Fibroblast of peridontal ligament (primary cell): ENCODE measurements around the gene PCED1B.
"Not testable (repeated sequence)": the region's sequence is repeated elsewhere in the genome, so short reads cannot be mapped to it uniquely, and the experiment has no call there.

Experiments used
- DNase-seq: peaks from one replicate; pipeline ENCODE4 v3.0.0-alpha.2; 2010; ENCODE audit errors: extremely low read depth

PCED1B gene

DNA sequence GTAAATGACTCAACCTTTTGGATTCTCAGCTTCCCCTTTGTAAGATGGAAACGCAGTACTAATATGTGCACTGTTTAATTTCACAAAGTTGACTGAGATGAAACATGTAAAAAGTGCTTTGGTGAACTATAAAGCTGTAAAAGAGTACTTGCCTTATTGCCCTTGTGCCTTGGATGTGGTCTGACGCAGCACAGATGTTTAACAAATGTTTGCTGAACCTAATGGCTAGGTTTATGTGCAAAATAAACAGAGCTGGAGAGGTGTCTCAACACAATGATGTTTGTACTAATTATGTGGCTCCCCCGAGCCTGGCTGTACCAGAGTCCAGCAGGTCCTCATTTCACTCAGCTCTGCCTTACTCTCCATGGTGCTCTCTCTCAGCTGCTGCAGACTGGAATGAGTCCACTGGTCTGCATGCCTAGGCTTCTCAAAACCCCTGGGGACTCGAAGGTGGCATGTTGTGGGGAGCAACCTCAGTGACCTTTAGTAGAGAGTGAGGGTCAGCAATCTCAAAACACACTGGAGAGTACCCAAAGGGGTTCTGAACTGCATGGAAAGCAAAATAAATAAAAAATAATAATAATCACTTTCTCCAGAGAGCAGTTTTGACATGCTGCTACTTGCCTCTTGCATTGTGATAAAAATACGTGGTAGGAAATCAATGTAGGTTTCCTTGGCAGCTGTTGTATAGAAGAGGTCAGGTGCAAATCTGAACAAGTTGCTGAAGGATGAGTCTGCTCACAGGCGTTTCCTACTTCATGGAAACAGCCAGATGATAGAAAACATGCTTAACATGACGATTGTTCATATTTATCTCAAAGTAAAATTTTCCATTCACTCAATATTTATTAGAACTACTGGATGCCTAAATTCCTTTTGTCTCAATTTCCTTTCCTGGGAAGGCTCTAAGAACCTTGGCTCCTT is 8.9 kb downstream of the PCED1B start:
- DNase-seq, result peak; percentile 18

DNA sequence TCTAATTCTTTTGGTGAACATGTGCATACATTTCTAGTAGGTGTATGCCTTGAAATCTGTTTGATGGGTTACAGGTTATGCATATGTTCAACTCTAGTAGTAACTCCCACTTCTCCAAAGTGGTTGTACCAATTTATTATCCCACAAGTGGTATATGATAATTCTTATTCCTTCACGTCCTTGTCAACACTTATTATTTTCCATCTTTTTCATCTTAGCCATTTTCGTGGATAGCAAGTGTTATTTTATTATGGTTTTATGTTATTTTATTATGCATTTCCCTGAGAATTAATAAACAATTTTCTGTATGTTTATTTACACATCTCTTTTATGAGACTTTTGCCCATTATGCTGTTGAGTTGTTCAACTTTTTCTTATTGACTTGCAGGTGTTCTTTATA is 11.6 kb downstream of the PCED1B start:
- no peak for DNase-seq

DNA sequence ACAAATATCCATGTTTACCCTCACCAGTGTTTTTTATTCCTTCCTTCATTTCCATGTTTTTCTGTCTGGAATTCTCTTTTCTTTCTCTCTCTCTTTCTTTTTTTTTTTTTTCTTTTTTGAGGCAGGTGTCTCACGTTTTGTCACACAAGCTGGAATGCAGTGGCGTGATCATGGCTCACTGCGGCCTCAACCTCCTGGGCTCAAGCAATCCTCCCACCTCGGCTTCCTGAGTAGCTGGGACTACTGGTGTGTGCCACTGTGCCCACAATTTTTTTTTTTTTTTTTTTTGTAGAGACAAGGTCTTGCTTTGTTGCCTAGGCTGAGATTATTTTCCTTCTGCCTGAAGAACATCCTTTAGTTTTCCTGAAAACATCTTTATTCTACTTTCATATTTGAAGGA is 15.4 kb downstream of the PCED1B start:
- DNase-seq, result no peak

DNA sequence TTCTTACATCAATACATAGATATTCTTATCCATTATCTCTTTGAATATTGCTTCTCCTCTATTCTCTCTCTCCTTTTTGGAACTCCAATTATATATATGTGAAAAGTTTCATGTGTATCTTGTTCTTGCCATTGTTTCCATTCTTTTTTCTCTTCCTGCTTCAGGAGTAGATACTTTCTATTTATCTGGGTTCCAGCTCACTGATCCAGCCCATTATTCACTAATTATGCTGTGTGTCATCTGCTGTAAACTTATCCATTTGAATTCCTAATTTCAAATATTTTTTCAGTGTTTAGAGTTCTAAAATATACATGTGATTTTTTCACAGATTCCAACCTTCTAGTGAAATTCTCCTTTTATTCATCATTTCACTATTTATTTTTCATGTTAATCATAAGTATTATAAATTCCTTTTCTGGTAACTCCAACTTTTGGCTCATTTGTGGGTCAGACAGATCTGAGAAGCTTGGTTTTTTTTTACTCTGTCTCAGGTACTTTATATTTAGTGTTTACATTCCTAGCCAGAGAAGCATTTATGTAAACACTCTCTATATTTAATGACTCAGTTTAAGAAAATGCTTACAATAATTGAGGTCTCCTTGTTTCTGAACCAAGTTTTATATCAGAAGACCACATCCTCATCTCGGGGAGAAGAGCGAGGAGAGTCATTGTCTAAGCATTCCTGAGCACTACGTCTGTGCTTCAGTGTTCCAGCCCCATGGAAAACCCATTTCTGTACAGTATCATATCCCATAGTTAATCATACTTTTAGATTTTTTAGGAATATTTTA is 16.2 kb downstream of the PCED1B start:
- DNase-seq, result peak; percentile 49

DNA sequence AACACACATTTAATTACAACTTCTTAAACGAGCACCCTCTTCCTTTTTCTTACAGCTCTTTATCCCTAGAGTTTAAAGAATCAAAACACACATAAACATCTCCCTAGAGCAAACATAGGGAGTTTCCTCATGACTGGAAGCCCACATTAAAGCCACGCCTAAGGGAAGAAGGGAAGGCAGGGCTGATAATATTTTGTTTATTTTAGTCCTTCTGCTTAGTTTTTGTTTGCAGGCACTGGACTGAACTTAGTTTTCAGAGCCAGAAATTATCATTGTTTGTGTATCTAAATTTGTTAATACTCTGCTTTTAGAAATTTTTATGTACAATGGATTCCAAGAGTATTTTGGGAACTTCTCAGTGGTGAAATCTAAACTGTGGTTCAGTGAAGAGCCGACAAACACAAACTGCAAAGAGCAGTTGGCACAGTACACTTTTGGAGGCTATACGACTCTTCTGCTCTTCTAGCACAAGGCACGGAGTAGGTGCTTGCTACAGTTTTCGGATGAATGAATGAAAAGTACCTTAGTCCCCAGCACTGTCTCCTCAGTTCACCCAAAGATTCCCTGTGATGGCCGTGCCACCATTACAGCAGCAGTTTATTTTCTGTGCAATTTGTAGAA is 18.0 kb downstream of the PCED1B start:
- peak; percentile 60 for DNase-seq

DNA sequence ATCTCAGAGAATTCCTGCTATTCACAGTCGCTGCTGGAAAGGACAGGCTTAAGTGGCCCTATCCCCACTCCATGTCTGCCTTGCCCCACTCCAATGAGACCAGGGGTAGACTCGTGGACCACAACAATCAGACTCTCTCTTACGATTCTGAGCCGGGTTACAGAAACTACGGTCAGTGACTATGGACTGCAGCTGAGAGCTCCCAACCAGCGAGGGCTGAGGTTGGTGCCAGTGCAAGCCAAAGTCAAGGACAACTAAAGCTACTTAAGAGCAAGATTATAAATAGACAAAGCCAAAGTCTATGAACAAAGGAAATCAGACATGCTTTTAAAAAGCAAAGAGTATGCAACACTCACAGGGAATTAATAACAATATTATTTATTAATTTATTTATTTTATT is 18.7 kb downstream of the PCED1B start:
- no peak for DNase-seq

DNA sequence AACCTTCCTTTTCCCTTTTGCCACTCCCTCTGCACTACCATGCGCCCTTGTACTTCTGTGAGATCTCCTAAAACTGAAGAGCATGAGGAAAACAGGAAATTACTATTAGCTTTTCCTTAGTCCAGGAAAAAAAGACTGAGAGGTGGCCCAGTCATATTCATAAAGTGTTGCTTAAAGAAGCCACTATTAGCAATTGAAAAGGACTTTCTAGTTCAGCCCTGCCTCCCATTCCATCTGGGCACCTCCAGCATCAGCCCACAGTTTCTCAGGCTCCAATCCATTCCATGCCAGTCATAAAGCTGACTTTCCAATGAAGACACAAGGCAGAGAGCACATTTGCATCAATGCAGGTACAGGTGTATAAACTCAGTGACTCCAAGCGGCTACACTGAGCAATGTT is 20.2 kb downstream of the PCED1B start:
- no peak for DNase-seq

DNA sequence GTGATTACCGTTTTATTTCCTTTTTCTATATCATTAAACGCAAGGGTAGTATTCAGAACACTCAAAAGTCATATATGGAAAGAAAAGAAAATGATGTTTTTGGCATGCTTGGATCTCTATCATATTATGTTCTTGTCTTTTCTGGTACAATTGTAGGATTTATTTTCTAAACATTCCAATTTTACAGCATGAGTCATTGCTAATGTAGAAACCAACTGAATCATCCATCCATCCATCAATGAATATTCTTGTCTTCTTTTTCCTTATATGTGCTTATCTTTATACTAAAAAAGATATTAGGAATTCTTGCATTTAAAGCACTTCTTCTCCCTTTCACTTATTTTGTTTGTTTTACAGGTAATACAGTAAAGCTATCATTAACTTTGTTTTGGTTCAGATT is 20.7 kb downstream of the PCED1B start:
- peak; percentile 55 for DNase-seq

DNA sequence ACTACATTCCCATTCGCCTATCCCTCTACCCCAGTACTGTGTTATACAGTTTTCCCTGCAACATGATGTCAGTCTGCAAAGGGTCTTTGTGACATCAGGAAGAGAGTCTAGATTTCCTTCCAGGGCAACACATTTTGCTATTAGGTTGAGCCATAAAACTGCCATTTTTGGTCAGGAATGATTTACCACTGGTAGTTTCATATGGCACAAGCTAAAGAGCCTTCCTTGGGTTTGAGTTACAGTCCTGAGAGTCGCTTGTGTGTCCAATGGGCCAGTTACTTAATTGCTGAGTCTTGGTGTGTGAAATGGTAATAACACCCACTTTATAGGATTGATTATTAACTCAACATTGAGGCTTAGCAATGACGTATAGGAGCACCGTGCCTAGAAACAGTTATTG is 23.0 kb downstream of the PCED1B start:
- no peak for DNase-seq

DNA sequence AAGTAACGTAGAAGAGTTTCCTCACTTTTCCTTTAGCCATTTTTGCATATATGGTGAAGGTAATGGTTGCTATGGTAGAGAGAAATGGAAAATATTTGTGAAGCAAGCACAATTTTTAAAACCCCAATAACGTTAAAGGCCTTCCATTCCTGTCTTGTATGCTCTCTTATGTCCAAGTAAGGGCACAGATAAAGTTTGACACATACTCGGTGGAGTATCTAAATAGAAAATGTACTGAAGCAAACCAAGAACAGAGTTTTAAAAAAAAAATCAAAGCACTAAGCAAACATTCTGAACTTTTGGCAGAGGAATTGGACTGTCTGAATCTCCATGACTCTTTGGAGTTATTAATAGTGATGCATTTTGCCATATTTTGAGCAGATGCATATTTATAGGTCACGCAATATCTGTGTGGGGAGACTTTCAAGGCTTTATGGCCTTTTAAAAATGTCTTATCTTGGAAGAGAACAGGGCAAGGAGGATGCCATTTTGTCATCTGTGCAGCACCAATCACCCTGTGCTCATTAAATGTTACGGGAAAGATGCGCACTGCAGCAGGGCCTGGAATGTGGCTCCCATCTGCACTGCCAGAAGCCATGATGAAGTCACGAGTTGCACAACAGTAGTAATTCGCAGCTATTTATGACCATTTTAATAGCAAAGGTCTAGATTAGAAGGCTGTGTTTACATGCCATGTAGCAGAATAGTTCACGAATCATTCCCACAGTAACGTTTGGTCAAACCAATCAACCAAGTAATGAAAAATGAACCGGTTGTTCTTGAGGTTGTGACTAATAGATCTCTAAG is 23.6 kb downstream of the PCED1B start:
- peak; percentile 87 for DNase-seq

DNA sequence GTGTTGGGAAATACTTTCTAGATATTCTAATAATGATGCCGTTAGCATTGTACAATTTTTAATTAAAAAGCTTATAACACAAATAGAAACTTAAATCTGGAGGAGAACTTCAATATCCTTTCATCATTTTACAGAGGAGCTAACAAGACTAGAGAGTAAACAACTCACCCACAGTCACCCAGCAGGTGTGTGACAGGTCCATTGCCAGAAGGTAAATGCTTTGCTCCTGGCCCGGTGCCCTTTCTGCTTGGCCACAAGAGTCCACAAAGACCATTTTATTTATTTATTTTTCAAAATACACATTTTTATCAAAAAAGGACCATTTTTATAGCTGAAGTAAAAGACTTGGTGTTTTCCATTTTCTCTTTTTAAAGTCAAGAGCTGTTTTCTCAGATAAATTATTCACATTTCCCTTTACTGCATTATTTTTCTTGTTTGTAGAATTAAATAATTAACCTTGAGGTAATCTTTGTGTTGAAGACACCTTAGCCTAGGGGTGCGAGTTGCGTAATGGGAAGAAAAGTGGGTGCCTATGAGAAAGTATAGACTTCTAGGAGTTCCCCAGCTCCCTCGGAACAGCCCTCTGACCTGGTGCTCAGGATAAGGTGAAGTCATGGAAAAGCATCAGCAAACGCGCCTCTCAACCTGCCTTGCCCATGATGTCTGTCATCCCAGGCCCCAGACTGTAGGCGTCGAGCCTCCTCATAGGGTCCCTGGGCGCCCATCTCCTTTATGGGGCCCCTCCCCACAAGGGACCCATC is 26.7 kb downstream of the PCED1B start:
- no peak for DNase-seq

DNA sequence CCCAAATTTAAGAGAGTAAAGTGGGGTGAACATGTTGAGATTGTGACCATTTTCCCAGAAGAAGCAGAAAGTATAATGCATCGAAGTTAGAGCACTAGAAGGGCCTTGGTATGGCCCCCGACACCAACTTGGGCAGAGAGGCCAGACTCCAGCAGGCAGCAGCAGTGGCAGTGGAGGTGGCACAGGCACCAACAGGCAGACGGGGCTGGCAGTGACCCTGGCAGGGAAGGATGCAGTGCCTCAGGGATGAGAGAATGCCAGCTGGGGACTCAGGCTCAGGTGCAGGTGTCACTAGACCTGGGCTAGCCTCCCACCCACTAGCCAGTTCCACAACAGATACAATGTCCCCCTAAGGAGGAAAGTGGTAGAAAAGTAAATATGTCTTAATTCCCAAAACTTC is 28.0 kb downstream of the PCED1B start:
- DNase-seq, result no peak

DNA sequence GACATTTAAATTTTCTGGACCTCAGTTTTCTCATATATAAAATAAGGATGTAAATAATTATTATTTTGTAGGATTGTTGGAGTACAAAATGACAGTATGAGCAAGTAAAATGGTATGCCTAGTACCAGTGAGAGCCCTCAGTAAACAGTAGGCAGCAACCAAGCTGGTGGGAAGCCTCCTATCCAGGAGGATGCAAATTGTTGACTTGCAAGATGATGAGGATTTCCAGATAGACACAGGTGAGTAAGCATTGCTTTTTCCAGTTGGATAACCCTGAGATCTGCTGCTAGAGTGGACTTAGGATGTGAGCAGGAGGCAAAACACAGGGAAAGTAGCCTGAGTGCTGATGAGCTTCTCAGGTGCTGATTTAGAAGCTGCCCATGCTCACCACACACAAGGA is 28.5 kb downstream of the PCED1B start:
- DNase-seq, result no peak

DNA sequence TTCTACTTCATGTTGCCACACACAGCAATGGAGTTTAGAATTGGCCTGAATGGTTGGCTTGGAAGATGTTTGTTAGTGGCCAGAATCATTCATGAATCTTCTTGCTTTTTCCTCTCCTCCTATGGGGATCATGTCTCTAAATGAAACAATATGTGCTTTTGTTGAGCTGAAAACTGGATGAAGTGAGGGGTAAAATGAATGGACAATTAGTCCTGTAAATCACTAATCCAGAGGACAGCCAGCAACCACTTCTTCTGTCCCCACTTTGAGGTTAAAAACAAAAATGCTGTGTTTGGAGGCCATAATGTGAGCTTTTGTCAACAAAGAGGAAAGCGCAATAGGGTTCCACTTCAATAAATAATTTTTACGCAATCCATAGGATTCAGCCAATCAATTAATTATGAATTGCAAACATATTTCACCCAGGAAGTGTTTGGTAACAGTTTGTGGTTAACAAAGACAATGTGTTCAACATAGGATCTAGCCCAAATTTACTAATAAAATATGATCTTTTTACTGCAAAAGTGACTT is 30.7 kb downstream of the PCED1B start:
- DNase-seq, result no peak

DNA sequence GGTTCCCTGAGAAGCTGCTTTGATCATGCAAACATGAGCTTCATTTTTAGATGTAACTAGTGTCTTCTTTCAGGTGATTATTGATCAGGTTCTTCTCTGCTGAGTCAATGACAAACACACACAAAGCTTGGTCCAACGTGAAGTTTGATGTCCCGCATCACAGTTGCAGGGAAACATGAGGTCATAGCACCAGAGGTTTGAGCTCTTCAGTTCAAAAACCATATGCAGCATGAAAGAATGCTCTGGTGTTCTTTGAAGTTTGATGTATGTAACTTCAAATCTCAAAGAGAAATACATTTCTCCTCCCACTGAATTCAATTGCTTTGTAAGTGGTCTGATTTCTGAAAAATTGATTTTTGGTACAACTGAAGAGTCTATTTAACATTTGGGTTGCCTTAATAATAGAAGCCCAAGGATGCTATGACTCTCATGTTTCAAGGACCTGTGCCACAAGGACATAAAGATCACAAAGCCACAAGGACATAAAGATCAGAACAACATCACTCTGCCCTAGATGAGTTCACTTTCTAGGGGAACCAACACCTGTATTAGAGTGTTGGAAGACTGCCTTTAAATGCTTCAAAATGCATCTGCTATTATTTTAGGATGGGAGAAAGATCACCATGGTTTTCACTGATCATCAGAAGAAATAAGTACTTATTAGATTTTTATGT is 31.4 kb downstream of the PCED1B start:
- no peak for DNase-seq

DNA sequence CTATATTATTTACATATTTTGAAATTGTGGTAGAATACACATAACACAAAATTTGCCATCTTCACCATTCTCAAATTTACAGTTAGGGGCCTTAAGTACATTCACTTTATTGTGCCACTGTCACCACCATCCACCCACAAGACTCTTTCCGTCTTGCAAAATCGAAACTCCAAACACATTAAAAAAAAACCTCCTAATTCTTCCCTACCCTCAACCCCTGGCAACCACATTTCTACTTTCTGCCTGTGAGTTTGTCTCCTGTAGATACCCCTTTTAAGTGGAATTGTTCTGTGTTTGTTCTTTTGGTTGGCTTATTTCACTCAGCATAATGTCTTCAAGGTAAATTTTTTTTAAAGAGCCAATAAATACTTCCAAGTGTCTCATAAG is 32.0 kb downstream of the PCED1B start:
- no peak for DNase-seq

DNA sequence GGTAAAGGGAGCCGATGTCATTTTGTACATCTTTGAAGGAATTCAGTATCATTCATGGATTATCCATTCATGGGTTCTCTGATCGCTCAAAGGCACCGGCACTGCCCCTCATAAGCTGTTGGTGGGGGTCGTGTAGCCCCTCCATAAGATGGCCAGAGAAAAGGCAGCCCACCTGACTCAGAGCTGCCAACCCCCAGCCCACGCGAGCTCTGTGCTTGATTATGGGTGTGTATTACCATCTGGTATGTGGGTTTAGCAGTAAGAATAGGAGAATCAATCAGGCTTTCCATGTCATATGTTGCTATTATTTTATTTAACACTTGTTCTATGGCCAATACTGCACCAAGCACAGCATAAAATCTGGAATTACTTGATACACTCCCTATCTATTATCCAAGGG is 32.4 kb downstream of the PCED1B start:
- DNase-seq, result no peak

DNA sequence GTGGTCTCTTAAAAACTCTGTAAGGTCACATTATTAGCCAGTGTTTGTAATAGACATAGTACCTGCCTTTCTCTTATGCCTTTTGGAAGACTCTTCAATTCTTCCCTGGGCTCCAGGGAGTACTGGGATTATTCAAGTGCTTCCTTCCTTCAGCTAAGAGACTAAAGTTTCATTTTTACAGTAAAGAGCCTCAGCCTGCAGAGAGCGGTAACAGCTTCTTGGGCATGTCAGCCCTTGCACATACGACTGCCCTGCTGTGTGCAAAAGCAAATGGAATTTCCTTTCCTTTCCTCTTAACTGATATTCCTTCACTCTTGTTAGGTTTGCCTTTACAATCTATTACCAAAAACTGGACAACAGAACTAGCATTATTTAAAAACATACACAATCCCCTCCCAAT is 33.3 kb downstream of the PCED1B start:
- no peak for DNase-seq

DNA sequence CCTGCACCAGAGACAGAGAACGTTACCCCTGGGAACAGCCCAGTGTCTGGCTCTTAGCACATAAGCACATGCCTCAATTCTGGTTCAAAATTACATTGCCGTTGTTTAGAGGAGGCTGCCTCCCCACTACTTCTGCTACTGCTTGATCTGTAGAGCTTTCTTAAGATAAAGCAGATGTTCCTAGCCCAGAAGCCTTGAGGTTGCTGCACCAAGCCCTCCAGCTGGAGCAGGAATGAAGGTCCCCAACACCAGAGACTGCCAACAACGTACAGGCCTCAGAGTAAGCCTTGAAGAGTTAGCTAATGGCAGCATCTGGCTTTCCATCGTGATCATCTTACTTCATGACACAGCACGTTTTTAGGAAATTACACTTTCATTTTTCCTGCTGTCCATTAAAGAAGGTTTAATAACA is 35.1 kb downstream of the PCED1B start:
- DNase-seq, result peak; percentile 44

DNA sequence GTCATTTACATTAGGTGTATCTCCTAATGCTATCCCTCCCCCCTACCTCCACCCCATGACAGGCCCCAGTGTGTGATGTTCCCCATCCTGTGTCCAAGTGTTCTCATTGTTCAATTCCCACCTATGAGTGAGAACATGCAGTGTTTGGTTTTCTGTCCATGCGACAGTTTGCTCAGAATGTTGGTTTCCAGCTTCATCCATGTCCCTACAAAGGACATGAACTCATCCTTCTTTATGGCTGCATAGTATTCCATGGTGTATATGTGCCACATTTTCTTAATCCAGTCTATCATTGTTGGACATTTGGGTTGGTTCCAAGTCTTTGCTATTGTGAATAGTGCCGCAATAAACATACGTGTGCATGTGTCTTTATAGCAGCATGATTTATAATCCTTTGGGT is 37.9 kb downstream of the PCED1B start:
- DNase-seq, result not testable (repeated sequence)
